ENCODE measurements around the gene BTAF1.

DNA sequence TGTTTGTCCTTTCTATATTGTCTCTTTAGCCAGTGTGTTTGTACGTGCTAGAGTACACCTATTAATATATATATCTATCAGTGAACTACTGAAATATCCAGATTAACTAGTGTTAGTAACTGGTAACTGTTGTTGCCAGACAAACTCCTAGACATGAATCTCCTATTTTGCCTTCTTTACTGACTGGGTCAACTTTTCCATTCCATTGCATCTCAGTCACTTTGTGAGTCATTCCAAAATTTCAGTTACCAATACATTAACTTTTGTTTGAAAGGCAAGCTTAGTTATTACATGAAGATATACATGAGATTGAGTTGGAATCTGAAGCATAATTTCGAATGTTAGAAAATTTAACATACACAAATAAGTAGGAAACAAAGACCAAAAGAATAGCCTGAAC lies 51.4 kb downstream of the BTAF1 start:
- TF ChIP-seq, protein P1, sequence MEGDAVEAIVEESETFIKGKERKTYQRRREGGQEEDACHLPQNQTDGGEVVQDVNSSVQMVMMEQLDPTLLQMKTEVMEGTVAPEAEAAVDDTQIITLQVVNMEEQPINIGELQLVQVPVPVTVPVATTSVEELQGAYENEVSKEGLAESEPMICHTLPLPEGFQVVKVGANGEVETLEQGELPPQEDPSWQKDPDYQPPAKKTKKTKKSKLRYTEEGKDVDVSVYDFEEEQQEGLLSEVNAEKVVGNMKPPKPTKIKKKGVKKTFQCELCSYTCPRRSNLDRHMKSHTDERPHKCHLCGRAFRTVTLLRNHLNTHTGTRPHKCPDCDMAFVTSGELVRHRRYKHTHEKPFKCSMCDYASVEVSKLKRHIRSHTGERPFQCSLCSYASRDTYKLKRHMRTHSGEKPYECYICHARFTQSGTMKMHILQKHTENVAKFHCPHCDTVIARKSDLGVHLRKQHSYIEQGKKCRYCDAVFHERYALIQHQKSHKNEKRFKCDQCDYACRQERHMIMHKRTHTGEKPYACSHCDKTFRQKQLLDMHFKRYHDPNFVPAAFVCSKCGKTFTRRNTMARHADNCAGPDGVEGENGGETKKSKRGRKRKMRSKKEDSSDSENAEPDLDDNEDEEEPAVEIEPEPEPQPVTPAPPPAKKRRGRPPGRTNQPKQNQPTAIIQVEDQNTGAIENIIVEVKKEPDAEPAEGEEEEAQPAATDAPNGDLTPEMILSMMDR (IDR thresholded peaks at IDR 0.05) = no peak
- TF ChIP-seq EP300 (IDR thresholded peaks at IDR 0.05) = no peak
